SK-N-SH treated with all-trans-retinoic acid at 6 μM for 48 hours (cell line): ENCODE measurements around the gene SETD6.

ENCODE experiments used
- CSDC2 ChIP-seq: fragments of 250-450 bp; sonication (Bioruptor Pico); IDR thresholded peaks from 2 replicates; pipeline ENCODE4 v1.5.0; 2020; ENCODE audit warnings: mild to moderate bottlenecking, moderate library complexity
- ESRRG ChIP-seq: fragments of 250-450 bp; sonication (Bioruptor Pico); IDR thresholded peaks from 2 replicates; pipeline ENCODE4 v1.6.1; 2021; ENCODE audit warnings: mild to moderate bottlenecking
- PATZ1 ChIP-seq: fragments of 250-450 bp; sonication (Bioruptor Pico); IDR thresholded peaks from 2 replicates; pipeline ENCODE4 v1.8.0; 2020; ENCODE audit warnings: mild to moderate bottlenecking, moderate library complexity, borderline replicate concordance
- POU6F1 ChIP-seq: fragments of 250-450 bp; sonication (Bioruptor Pico); IDR thresholded peaks from 2 replicates; pipeline ENCODE4 v1.8.0; 2021; ENCODE audit warnings: low read depth, mild to moderate bottlenecking, moderate library complexity, borderline replicate concordance
- RARB ChIP-seq: fragments of 250-450 bp; sonication (Bioruptor Pico); IDR thresholded peaks from 2 replicates; pipeline ENCODE4 v1.8.0; 2021; ENCODE audit warnings: mild to moderate bottlenecking, moderate library complexity
- TOX ChIP-seq: fragments of 250-450 bp; sonication (Bioruptor Pico); IDR thresholded peaks from 2 replicates; pipeline ENCODE4 v1.8.0; 2021; ENCODE audit warnings: mild to moderate bottlenecking, moderate library complexity, borderline replicate concordance
- TSHZ2 ChIP-seq: fragments of 250-450 bp; sonication (Bioruptor Pico); IDR thresholded peaks from 2 replicates; pipeline ENCODE4 v1.5.0; 2020; ENCODE audit warnings: mild to moderate bottlenecking, moderate library complexity
- ZFP3 ChIP-seq: fragments of 250-450 bp; sonication (Bioruptor Pico); IDR thresholded peaks from 2 replicates; pipeline ENCODE4 v1.5.0; 2020; ENCODE audit warnings: mild to moderate bottlenecking, moderate library complexity
- ZNF565 ChIP-seq: fragments of 450-650 bp; formaldehyde crosslinking; conservative IDR thresholded peaks from 2 replicates; pipeline ENCODE4 v1.5.0; 2020; ENCODE audit warnings: low read depth, mild to moderate bottlenecking, moderate library complexity

GRCh38 chr16:58475091-58475619, 40.2 kb upstream of the SETD6 start:
- TF ChIP-seq POU6F1 (CRISPR knock-in tag) (no peak), PATZ1 (no peak), TOX (CRISPR knock-in tag) (no peak), ZFP3 (CRISPR knock-in tag) (no peak), ESRRG (no peak), TSHZ2 (no peak), CSDC2 (CRISPR knock-in tag) (no peak), RARB (CRISPR knock-in tag) (no peak), ZNF565 (CRISPR knock-in tag) (no peak)
